Endothelial cell of umbilical vein (primary cell): ENCODE results near the gene CXCL6. TPM values are rescaled to one million over a fixed set of nuclear protein-coding genes. Genes with fewer than 3 reads are reported as not detected.

Source experiments
- BruUV-seq: library from RNA; stranded (reverse); fragments of 400-500 nt; replicated peaks from 2 replicates; lab custom pipeline; 2021; lab: Mats Ljungman, UMichigan
- CTCF ChIA-PET: fragments of 300-600, 350-600 bp; sonication (Branson Sonifier 250); formaldehyde crosslinking; loops from one replicate; lab custom pipeline; 2021; ENCODE audit warnings: antibody characterized with exemption, inconsistent platforms; lab: Charles Lee
- POLR2A ChIA-PET: fragments of 300-600, 350-600 bp; sonication (Branson Sonifier 250); formaldehyde crosslinking; loops from one replicate; lab custom pipeline; 2021; ENCODE audit warnings: antibody characterized with exemption, inconsistent platforms; lab: Charles Lee
- DNase-seq: peaks from one replicate; pipeline ENCODE4 v3.0.0-alpha.2; 2011; ENCODE audit warnings: low read depth, low spot score
- FAIRE-seq: peaks from 2 replicates; lab custom pipeline; 2011; peaks lifted over from hg19 to GRCh38; lab: Jason Lieb, UNC
- H2AFZ ChIP-seq: 2 replicates; pipeline ENCODE4 v1.6.0; 2012; ENCODE audit warnings: low read depth, low read length, control low read depth, inconsistent platforms
- H3K27ac ChIP-seq: 2 replicates; pipeline ENCODE4 v1.5.1; 2011; ENCODE audit warnings: low read depth, mild to moderate bottlenecking, control low read depth, low read length, moderate library complexity; ENCODE audit not compliant: insufficient read depth
- H3K27me3 ChIP-seq, 2 experiments: 2 replicates each; pipeline versions ENCODE4 v1.6.0 to v1.6.1; 2011; ENCODE audit warnings: low read length in 2 of 2, mixed read lengths in 1 of 2; ENCODE audit not compliant: control insufficient read depth in 2 of 2, insufficient read depth in 2 of 2
- H3K36me3 ChIP-seq, 2 experiments: 2 replicates in 1 of 2; 3 replicates in 1 of 2; pipeline ENCODE4 v1.5.1; 2011; ENCODE audit warnings: low read length in 2 of 2, mild to moderate bottlenecking in 1 of 2, moderate library complexity in 1 of 2; ENCODE audit not compliant: control insufficient read depth in 2 of 2, insufficient read depth in 2 of 2; ENCODE audit errors: extremely low read depth in 1 of 2
- H3K4me1 ChIP-seq: 3 replicates; pipeline ENCODE4 v1.5.1; 2011; ENCODE audit warnings: mild to moderate bottlenecking, low read length; ENCODE audit not compliant: control insufficient read depth, insufficient read depth; ENCODE audit errors: extremely low read depth
- H3K4me2 ChIP-seq: 2 replicates; pipeline ENCODE4 v1.6.1; 2011; ENCODE audit warnings: low read length, control low read depth, mixed read lengths; ENCODE audit not compliant: insufficient read depth
- H3K4me3 ChIP-seq, 3 experiments: fragments of 200-600 bp in 1 of 3; sonication (generic), shearing (Covaris generic) in 1 of 3; replicated peaks in 1 of 3; 2 replicates each; pipeline ENCODE4 v1.5.1; 2011 to 2016; ENCODE audit warnings: control low read depth in 3 of 3, low read length in 3 of 3, mild to moderate bottlenecking in 2 of 3, inconsistent platforms in 1 of 3, low read depth in 1 of 3, moderate library complexity in 1 of 3; ENCODE audit not compliant: insufficient read depth in 1 of 3
- H3K79me2 ChIP-seq: 2 replicates; pipeline ENCODE4 v1.6.0; 2012; ENCODE audit warnings: low read length, inconsistent platforms; ENCODE audit not compliant: control insufficient read depth, insufficient read depth
- H3K9ac ChIP-seq: replicated peaks from 2 replicates; pipeline ENCODE3; 2011; ENCODE audit warnings: low read length, control low read depth; ENCODE audit not compliant: insufficient read depth; ENCODE audit errors: extremely low read depth
- H3K9me1 ChIP-seq: replicated peaks from 3 replicates; pipeline ENCODE4 v1.6.0; 2011; ENCODE audit warnings: mild to moderate bottlenecking, low read length; ENCODE audit not compliant: control insufficient read depth, insufficient read depth; ENCODE audit errors: extremely low read depth
- H3K9me3 ChIP-seq: replicated peaks from 2 replicates; pipeline ENCODE4 v1.5.1; 2012; ENCODE audit warnings: low read length, inconsistent platforms; ENCODE audit not compliant: control insufficient read depth, insufficient read depth
- H4K20me1 ChIP-seq: replicated peaks from 2 replicates; pipeline ENCODE3; 2011; ENCODE audit warnings: mild to moderate bottlenecking, low read length; ENCODE audit not compliant: control insufficient read depth, insufficient read depth; ENCODE audit errors: extremely low read depth
- EZH2 ChIP-seq: IDR thresholded peaks from 2 replicates; pipeline ENCODE4 v1.6.1; 2012; ENCODE audit warnings: borderline replicate concordance, low read depth, mild to moderate bottlenecking, moderate library complexity, low read length, inconsistent platforms; ENCODE audit not compliant: severe bottlenecking
- FOS ChIP-seq: IDR thresholded peaks from 2 replicates; pipeline ENCODE4 v1.6.1; 2011; ENCODE audit warnings: mild to moderate bottlenecking, low read length, moderate library complexity, borderline replicate concordance; ENCODE audit not compliant: insufficient read depth
- GATA2 ChIP-seq: IDR thresholded peaks from 2 replicates; pipeline ENCODE4 v1.7.0; 2011; ENCODE audit warnings: low read depth, mild to moderate bottlenecking, moderate library complexity, mixed read lengths, low read length; ENCODE audit not compliant: insufficient read length, insufficient read depth
- JUN ChIP-seq: IDR thresholded peaks from 2 replicates; pipeline ENCODE4 v1.6.1; 2011; ENCODE audit warnings: borderline replicate concordance, low read depth; ENCODE audit not compliant: insufficient read length, insufficient read depth
- MAX ChIP-seq: IDR thresholded peaks from 2 replicates; pipeline ENCODE4 v1.6.1; 2011; ENCODE audit not compliant: insufficient read depth, insufficient read length
- MYC ChIP-seq: IDR thresholded peaks from one replicate; pipeline ENCODE4 v1.6.1; 2011; ENCODE audit warnings: mild to moderate bottlenecking, low read depth, low read length
- POLR2A ChIP-seq: IDR thresholded peaks from 2 replicates; pipeline ENCODE4 v1.6.1; 2012; ENCODE audit warnings: low read depth, mild to moderate bottlenecking, control low read depth, low read length
- POLR2AphosphoS5 ChIP-seq: IDR thresholded peaks from 2 replicates; pipeline ENCODE4 v1.6.1; 2012; ENCODE audit warnings: low read depth, mild to moderate bottlenecking, control low read depth, low read length, moderate library complexity; ENCODE audit not compliant: insufficient read depth
- dilution Hi-C: fragments of 300-500 bp; cut with MboI; formaldehyde crosslinking; loops from one replicate; pipeline ENCODE4 v1.15.0; 2019; ENCODE audit warnings: low sequenced_read_pairs; ENCODE audit not compliant: extremely low pct_ligation_motif_present
- intact Hi-C: fragments of 100-400 bp; cut with micrococcal nuclease; formaldehyde crosslinking; loops from one replicate; pipeline ENCODE4 v1.10.0; 2022
- polyA plus RNA-seq, 4 experiments: library from polyadenylated mRNA; depleted of rRNA in 3 of 4; stranded (reverse) in 3 of 4; unstranded in 1 of 4; fragments of >200 nt; gene quantifications; 2 replicates each; pipeline versions ENCODE4 v1.2.1 to v1.2.3, GENCODE V29; 2011 to 2012; ENCODE audit warnings: missing spikeins in 1 of 4
- total RNA-seq: library from RNA; stranded (reverse); gene quantifications from 2 replicates; pipeline ENCODE4 v1.2.3, GENCODE V29; 2021

Gene CXCL6
- total and polyA plus RNA-seq, 2 donors (not counting 3 experiments of a cell fraction or from before 2014, with no cell fraction given) = 0.81 to 1.2 TPM

- H3K27ac ChIP-seq = no peak overlapping the region
- no peaks in the 10 kb centered on the region for H3K27me3 ChIP-seq
- no peak overlapping the region for H3K4me2 ChIP-seq
- no peaks in the 10 kb centered on the region for H3K9me3 ChIP-seq
- no peaks in the 10 kb centered on the region for H3K79me2 ChIP-seq
- H3K9ac ChIP-seq = no peak overlapping the region
- no peaks in the 10 kb centered on the region for H3K9me1 ChIP-seq
- no peaks in the 10 kb centered on the region for H4K20me1 ChIP-seq
- no TSS peak for BruUV-seq
- no peaks in the 10 kb centered on the region for H3K36me3 ChIP-seq
- FAIRE-seq (no peak), DNase-seq (no peak)
- H2AFZ ChIP-seq = no peak overlapping the region
- no peak for TF ChIP-seq GATA2
- TF ChIP-seq MAX = no peak
- no peak for TF ChIP-seq POLR2AphosphoS5
- no peak for TF ChIP-seq EZH2
- POLR2A ChIA-PET = no interaction called here
- dilution Hi-C loops (no loop called here), intact Hi-C loops (no loop called here)
- CTCF ChIA-PET = no interaction called here
- H3K4me3 ChIP-seq = no peak overlapping the region
- no peaks in the 10 kb centered on the region for H3K4me1 ChIP-seq
Measured at GRCh38 chr4:73828956-73829355, 7.5 kb upstream of the CXCL6 start.

- no peaks in the 10 kb centered on the region for H4K20me1 ChIP-seq
- ChIA-PET CTCF (interaction anchor here (1.2 kb wide), 1 partner anchor 33 kb away, joined by 4 read pairs; no protein-coding TSS in a partner anchor), POLR2A (no interaction called here)
- no peaks in the 10 kb centered on the region for H3K27me3 ChIP-seq
- dilution Hi-C loops (no loop called here), intact Hi-C loops (no loop called here)
- BruUV-seq = no TSS peak
- H3K9ac ChIP-seq = no peak overlapping the region
- no peak overlapping the region for H3K4me3 ChIP-seq
- H3K9me3 ChIP-seq = no peaks in the 10 kb centered on the region
- DNase-seq (no peak), FAIRE-seq (no peak)
- H3K36me3 ChIP-seq = no peaks in the 10 kb centered on the region
- no peak overlapping the region for H2AFZ ChIP-seq
- H3K27ac ChIP-seq = no peak overlapping the region
- no peaks in the 10 kb centered on the region for H3K79me2 ChIP-seq
- no peak overlapping the region for H3K4me2 ChIP-seq
- H3K4me1 ChIP-seq = no peaks in the 10 kb centered on the region
- H3K9me1 ChIP-seq = no peaks in the 10 kb centered on the region
- TF ChIP-seq MAX = no peak
- TF ChIP-seq EZH2 = no peak
- TF ChIP-seq JUN = no peak
- TF ChIP-seq FOS = no peak
- no peak for TF ChIP-seq POLR2A
- no peak for TF ChIP-seq GATA2
- no peak for TF ChIP-seq MYC
Measured at GRCh38 chr4:73831569-73831968, 4.9 kb upstream of the CXCL6 start.
